ENCODE measurements around the gene LYVE1.

DNA sequence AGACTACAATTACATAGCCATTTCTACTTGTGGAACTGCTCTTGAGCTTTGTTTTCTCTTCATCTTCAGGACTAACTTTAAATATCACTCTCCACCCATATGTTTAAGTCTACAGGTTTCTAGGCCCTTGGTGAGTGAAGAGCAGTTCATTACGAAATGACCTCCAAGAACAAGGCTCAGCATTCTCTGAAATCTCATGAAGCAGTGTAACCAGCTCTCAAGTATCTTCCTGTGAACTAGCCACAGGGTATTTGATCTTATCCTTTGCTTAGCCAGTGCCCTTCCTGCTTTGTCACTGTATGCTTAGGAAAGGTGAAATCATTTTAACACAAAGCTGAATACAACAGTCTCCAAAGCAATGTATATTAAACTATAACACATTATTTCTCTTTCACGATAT, 20.4 kb upstream of the LYVE1 start:
- TF ChIP-seq, protein P1, sequence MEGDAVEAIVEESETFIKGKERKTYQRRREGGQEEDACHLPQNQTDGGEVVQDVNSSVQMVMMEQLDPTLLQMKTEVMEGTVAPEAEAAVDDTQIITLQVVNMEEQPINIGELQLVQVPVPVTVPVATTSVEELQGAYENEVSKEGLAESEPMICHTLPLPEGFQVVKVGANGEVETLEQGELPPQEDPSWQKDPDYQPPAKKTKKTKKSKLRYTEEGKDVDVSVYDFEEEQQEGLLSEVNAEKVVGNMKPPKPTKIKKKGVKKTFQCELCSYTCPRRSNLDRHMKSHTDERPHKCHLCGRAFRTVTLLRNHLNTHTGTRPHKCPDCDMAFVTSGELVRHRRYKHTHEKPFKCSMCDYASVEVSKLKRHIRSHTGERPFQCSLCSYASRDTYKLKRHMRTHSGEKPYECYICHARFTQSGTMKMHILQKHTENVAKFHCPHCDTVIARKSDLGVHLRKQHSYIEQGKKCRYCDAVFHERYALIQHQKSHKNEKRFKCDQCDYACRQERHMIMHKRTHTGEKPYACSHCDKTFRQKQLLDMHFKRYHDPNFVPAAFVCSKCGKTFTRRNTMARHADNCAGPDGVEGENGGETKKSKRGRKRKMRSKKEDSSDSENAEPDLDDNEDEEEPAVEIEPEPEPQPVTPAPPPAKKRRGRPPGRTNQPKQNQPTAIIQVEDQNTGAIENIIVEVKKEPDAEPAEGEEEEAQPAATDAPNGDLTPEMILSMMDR (IDR thresholded peaks at IDR 0.05), result no peak
- TF ChIP-seq POLR2A (IDR thresholded peaks at IDR 0.05), result no peak

Measured in adrenal gland (tissue), 5 donors.